ENCODE data around the gene ANKIB1.

DNA sequence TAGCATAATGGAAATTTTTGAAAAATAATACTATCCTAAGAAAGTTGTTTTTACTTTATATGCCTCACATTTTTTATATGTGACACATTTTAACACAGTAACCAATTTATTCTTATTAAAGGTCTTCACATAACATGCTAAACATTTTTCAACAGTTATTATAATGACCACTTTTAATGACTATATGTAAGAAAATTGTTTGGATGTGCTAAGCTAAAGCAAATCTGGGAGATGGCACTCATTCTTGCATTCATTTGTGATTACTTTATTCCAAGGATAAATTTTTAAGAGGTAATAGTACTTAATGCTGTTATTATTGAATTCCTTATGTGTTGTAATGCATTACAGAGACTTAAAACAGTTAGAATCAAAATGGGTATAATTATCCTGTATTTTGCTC is 88.1 kb downstream of the ANKIB1 start:
- TF ChIP-seq CTCF (IDR thresholded peaks at IDR 0.05) = no peak
- TF ChIP-seq POLR2AphosphoS5 (IDR thresholded peaks at IDR 0.05; ENCODE audit: low read depth, low read length) = no peak
